HG03378 (cell line): ENCODE data around the gene PCED1A.

ENCODE experiments used
- ATAC-seq: cut with Tn5 transposase; IDR thresholded peaks from one replicate; pipeline ENCODE4 v1.9.1; 2021; ENCODE audit warnings: mild to moderate bottlenecking, moderate library complexity; ENCODE audit not compliant: unreplicated experiment

The PCED1A gene

DNA sequence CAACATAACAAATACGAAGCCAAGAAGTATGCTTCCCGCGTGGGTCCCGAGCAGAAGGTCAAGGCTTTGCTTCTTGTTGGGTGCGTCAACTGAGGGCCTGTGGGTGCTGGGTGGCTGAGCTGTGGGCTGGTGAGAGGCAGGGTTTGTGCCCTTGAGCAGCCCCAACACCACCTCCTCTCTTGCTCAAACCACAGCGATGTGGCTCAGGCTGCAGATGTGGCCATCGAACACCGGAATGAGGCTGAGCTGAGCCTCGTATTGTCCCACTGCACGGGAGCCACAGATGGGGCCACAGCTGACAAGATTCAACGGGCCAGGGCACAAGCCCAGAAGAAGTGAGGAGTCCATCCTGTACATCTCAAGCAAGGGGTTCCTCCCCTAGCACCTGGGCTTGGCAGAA is 25.8 kb upstream of the PCED1A start:
- no peak for ATAC-seq

DNA sequence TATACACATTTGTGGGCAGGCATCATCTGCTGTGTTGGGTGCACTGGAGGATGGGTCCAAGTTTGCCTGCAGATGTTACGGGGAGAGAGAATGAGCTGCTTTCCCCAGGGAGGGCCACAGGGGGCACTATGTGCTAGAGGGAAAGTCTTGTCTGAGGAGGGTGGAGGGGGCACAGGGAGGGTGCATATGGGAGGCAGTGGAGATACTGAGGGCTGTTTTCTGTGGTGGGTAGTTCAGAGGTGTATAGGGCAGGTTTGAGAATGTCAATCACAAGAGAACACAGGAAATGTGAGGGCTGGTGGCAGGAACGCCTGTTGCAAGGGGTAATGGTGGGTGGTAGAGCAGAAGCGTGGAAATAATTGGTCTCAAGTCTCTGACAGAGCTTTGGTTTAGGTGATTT is 25.2 kb upstream of the PCED1A start:
- ATAC-seq = no peak

GRCh38 chr20:2865101-2865500 is 24.6 kb upstream of the PCED1A start:
- no peak for ATAC-seq

- no peak for ATAC-seq
Observed at GRCh38 chr20:2864626-2865025, 24.2 kb upstream of the PCED1A start.

DNA sequence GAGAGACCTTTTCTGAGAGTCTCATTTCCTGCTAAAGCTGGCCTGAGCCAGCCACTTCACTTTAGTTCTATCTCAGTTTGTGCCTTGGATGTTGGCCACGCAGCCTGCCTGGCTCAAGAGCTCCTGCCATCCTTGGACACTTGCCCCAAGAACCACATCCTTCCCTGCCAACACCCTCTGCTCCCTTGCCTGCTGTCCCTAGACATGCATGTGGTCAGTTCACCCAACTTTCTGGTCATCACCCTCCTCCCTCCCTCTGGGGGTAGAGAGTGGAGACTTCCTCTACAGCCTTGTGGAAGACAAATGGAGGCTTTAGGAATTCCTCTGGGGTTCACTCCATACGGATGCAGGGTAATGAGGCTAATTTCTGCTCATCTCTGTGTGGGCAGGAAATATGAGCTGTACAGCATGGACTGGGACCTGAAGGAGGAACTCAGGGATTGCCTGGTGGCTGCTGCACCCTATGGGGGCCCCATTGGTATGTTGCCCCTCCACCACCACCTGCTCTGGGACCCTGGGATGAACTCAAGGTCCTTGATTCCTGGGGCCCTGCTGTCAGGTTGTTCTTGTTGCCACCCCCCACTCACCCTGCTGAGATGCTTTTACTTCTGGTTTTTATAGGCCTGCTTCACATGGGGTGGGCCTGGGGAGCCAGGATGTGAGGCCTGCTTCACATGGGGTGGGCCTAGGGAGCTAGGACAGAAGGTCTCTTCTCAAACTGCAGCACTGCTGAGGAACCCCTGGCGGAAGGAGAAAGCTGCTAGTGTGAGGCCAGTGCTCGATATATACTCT is 19.1 kb upstream of the PCED1A start:
- ATAC-seq = no peak

- no peak for ATAC-seq
Observed at GRCh38 chr20:2858591-2858990, 18.1 kb upstream of the PCED1A start.

GRCh38 chr20:2851086-2851485 is 10.6 kb upstream of the PCED1A start:
- ATAC-seq = no peak

- ATAC-seq = no peak
Observed at GRCh38 chr20:2849529-2849928, 9.1 kb upstream of the PCED1A start.

DNA sequence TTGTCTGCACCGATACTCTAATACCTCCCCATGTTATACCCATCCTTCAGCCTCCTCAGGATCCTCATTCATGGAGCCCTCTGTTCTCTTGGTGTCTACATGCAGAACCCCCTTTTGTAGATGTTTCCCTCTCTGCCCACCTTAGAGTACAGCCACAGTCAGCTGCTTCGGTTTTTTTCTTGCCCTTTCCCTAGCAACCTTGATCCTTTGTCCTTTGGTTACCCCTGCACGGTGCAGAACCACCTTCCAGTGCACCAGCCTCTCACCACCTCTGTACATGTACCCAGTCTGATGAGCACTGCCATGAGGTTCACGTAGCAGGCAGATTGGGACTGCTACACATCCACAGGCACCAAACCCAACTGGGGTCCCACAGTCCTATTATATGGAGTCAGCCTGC is 7.3 kb upstream of the PCED1A start:
- ATAC-seq = no peak

- ATAC-seq = no peak
Observed at GRCh38 chr20:2846698-2847097, 6.2 kb upstream of the PCED1A start.

- no peak for ATAC-seq
Observed at GRCh38 chr20:2845607-2846006, 5.2 kb upstream of the PCED1A start.

- peak; percentile 28 for ATAC-seq
Observed at GRCh38 chr20:2840967-2841531, 594 bp upstream of the PCED1A start.

DNA sequence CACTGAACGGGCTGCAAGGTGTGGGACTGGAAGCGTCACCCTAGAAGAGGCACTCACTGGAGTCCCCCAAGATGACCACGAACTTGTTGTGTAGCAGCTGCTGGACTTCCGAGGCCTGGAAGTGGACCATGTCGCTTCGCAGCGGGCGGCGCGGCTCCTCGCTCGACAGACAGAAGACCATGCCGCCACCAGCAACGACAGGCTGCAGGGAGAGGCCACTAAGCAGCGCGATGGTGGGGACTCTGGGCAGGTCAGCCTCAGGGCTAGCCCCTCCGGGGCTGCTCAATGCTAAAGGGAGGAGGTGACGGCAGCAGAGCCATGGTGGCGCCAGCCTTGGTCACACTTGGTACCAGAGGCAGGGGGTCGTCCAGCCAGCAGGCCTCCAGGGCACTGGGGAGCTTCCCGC is 720 bp downstream of the PCED1A start:
- no peak for ATAC-seq

DNA sequence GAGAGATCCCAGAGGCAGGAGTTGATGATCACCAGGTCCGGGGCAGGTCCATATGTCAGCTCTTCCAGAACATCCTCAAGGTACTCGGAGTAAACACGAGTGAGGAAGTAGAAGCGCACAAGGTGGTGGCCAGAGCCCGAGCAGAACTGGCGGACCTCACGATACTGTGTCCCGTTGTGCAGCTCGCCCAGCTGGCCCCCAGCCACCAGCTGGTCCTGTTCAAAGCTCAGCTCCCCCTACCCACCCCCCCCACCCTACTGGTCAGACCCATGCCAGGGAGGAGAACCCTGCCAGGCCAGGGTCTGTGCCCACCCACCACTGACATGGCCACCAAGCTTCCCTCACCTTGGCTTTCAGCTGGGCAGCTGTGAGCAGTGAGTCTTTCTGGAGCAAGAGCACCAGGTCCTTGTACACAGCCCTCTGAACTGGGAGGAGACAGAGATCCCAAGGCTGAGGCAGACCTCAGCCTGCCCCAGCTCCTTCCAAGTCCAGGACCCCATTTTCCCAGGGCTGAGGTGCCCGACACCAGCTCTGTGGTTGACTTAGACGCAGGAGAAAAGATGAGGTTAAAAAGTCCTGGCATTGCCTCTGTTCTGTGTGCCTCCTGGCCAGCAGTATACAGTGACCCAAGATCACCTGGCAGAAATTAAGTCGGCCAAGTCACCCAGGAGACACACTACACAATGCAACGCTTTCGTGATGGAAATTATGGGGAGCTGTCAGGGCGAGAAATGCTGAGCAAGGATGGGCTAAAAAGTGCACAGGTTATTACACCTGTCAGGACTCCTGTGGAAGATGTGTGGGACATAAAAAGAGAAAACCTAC is 1.4 kb downstream of the PCED1A start:
- no peak for ATAC-seq

GRCh38 chr20:2838170-2838797 is 2.2 kb downstream of the PCED1A start:
- no peak for ATAC-seq

GRCh38 chr20:2837221-2837960 is 3.1 kb downstream of the PCED1A start:
- no peak for ATAC-seq

DNA sequence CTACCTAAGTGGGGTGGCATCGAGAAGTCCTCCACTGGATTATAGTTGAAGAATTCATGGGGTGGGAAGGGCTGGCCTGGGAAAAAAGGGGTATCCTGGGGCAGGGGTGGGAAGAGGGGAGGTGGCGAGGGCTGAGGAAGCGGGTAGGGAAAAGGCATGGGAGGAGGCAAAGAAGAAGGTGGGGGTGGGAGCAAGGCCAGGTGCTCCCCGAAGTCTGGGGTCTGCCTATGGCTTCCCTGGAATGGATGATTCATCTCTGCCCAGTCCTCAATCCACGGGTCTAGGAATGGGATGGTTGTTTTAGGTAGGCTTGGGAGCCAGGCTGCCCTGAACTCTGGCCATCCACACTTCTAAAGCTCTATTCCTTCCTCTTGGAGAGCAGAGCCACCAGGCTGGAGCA is 4.4 kb downstream of the PCED1A start:
- no peak for ATAC-seq

DNA sequence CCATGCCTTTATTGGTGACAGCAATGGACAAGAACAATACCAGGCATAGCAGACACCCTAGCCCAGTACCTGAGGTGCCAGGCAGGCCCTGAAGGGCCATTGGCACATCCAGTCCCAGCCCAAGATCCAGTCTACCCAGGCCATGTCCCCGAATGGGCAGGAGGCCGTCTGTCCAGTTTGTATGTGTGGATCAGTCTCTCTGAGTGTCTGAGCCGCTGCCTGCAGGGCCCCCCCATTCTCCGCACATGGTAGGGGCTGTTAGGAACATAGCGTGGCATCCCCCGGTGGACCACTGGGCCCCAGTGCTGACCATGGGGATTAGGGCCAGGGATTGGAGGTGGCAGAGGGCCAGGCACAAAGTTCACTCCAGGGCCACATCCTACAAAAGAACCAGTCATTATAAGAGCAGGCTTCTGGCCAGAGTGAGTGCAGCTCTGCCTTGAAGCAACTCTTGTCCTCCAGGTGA is 5.1 kb downstream of the PCED1A start:
- ATAC-seq = no peak

DNA sequence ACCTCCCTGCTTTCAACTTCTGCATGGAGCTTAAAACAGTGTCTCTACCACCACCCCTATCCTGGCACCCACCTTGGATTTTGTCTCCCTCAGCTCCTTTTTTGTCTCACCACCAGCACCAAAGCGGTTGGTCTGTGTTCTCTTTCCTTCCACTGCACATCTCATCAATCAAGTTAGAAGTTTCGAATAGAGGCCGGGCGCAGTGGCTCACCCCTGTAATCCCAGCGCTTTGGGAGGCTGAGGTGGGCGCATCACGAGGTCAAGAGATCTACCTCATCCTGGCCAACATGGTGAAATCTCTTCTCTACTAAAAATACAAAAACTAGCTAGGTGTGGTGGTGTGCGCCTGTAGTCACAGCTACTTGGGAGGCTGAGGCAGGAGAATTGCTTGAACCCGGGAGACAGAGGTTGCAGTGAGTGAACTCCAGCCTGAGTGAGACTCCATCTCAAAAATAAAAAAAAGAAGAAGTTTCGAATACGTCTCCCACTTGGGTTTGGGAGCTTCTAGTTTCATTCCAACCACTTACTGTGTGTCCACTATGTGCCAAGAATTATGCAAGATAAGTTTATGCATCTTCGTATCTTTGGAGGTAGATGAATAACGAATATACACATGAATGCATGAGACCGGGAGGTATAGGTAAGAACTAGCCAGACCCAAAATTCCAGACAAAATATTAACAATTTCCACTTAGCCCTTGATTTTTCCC is 5.9 kb downstream of the PCED1A start:
- ATAC-seq = no peak

- ATAC-seq = no peak
Observed at GRCh38 chr20:2833761-2834160, 6.7 kb downstream of the PCED1A start.
